Fibroblast of lung (primary cell): Measurements from ENCODE around the gene MPRIP.
"Not testable (repeated sequence)": the region's sequence is repeated elsewhere in the genome, so short reads cannot be mapped to it uniquely, and the experiment has no call there.

Experiments
- EZH2 ChIP-seq: IDR thresholded peaks from 2 replicates; pipeline ENCODE4 v1.5.1; 2012; ENCODE audit warnings: low read length, control low read depth, mild to moderate bottlenecking; ENCODE audit errors: missing control alignments
- TF ChIP-seq, protein P1 (sequence below), 2 donors: IDR thresholded peaks in 1 of 2; conservative IDR thresholded peaks in 1 of 2; 1 replicate in 1 of 2; 2 replicates in 1 of 2; pipeline ENCODE4 v1.5.1; 2011 to 2012; ENCODE audit warnings: low read length in 2 of 2, control low read depth in 1 of 2, inconsistent platforms in 1 of 2, low read depth in 1 of 2, mild to moderate bottlenecking in 1 of 2

DNA sequence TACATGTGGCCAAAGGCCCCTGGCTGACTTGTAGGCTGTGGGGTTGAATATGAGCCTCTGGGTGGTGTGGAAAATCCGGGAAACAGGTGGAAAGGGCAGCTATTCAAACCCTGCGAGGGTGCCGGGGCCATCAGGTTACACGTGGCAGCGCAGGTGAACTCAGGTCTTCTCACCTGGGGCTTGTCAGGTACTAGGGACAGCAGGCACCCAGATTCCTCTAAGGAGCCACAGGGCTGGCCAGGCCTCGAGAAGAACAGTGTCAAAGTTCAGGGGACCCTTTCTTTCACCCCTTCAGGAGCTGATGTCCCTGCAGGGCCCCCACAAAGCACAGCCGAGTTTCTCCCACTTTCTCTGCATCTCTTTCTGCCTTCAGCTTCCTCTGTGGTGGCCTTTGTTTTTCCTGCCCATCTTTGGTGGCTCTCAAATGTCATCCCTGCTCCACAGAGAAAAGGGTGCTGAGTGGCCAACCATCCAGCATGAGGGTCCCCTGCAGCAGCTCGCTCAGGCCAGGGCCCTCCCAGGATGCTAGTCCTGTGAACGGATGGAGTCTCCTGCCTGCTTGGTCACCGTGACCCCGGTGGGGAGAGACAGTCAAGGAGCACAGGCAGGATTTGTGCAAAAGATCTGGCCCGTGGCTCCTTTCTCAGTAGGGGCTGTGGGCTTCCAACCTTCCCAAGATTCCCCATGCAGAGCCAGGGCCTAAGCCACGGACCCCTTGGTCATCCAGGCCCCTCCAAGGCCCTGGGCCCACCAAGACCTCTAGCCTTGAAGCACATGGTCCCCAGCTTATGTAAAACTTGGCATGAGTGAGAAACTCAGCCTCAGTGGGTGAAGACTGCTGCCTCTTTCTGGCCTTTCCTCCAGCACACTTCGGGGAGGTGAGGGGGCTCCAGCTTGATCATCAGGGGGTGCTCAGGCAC is 28.2 kb upstream of the MPRIP start:
- TF ChIP-seq EZH2, result not testable (repeated sequence)
- TF ChIP-seq, protein P1, sequence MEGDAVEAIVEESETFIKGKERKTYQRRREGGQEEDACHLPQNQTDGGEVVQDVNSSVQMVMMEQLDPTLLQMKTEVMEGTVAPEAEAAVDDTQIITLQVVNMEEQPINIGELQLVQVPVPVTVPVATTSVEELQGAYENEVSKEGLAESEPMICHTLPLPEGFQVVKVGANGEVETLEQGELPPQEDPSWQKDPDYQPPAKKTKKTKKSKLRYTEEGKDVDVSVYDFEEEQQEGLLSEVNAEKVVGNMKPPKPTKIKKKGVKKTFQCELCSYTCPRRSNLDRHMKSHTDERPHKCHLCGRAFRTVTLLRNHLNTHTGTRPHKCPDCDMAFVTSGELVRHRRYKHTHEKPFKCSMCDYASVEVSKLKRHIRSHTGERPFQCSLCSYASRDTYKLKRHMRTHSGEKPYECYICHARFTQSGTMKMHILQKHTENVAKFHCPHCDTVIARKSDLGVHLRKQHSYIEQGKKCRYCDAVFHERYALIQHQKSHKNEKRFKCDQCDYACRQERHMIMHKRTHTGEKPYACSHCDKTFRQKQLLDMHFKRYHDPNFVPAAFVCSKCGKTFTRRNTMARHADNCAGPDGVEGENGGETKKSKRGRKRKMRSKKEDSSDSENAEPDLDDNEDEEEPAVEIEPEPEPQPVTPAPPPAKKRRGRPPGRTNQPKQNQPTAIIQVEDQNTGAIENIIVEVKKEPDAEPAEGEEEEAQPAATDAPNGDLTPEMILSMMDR (conservative IDR thresholded peaks at IDR 0.05 in 1 of 2, IDR thresholded peaks at IDR 0.05 in 1 of 2; ENCODE audit: low read depth in 1 of 2, low read length in 2 of 2), result not testable (repeated sequence)
